GM12878 (cell line): Measurements from ENCODE around the gene ELL2. TPM values are rescaled to one million over a fixed set of nuclear protein-coding genes. Genes with fewer than 3 reads are reported as not detected.
A peak's percentile ranks its signal among the peaks of the same experiment; 100 is the strongest.

Experiments used
- ATAC-seq: fragments of 200-7000 bp; cut with Tn5 transposase; 3 replicates; pipeline ENCODE4 v1.9.1; 2020; ENCODE audit warnings: mild to moderate bottlenecking, moderate library complexity
- BruUV-seq: library from RNA; stranded (reverse); fragments of 400-500 nt; replicated peaks from 2 replicates; lab custom pipeline; 2021; lab: Mats Ljungman, UMichigan
- CTCF ChIA-PET: fragments of 300-600 bp; sonication (Branson Sonifier 250); formaldehyde crosslinking; extraction: SDS; loops from one replicate; lab custom pipeline; 2021; ENCODE audit warnings: inconsistent platforms; lab: Yijun Ruan, JAX
- POLR2A ChIA-PET: fragments of 350-600 bp; formaldehyde crosslinking; extraction: SDS; loops from one replicate; lab custom pipeline; 2021; ENCODE audit warnings: inconsistent platforms; lab: Charles Lee
- RAD21 ChIA-PET: fragments of 300-600 bp; sonication (Branson Sonifier 250); formaldehyde crosslinking; loops from one replicate; lab custom pipeline; 2023; ENCODE audit warnings: antibody characterized with exemption; ENCODE audit not compliant: unreplicated experiment; lab: Charles Lee
- SMC1A ChIA-PET: fragments of 300-600 bp; sonication (Branson Sonifier 250); formaldehyde crosslinking; loops from one replicate; lab custom pipeline; 2023; ENCODE audit not compliant: unreplicated experiment, uncharacterized antibody; lab: Charles Lee
- DNase-seq: peaks from one replicate; pipeline ENCODE4 v3.0.0-alpha.2; 2011; ENCODE audit warnings: low read depth, low spot score
- FAIRE-seq: peaks from 3 replicates; lab custom pipeline; 2011; peaks lifted over from hg19 to GRCh38; lab: Jason Lieb, UNC
- H2AFZ ChIP-seq: 2 replicates; pipeline ENCODE4 v1.6.0; 2011; ENCODE audit warnings: low read depth, low read length, control low read depth; ENCODE audit not compliant: control insufficient read depth
- H3K27ac ChIP-seq: 2 replicates; pipeline ENCODE4 v1.5.1; 2011; ENCODE audit warnings: control low read depth; ENCODE audit not compliant: control insufficient read depth, insufficient read depth
- H3K27me3 ChIP-seq, 2 experiments: replicated peaks in 1 of 2; 2 replicates each; pipeline versions ENCODE4 v1.6.0 to v1.6.1; 2011; ENCODE audit warnings: low read length in 1 of 2; ENCODE audit not compliant: control insufficient read depth in 2 of 2, insufficient read depth in 2 of 2
- H3K36me3 ChIP-seq, 2 experiments: 2 replicates each; pipeline ENCODE4 v1.5.1; 2011; ENCODE audit warnings: low read length in 1 of 2; ENCODE audit not compliant: control insufficient read depth in 2 of 2, insufficient read depth in 2 of 2
- H3K4me1 ChIP-seq: 2 replicates; pipeline ENCODE4 v1.6.1; 2011; ENCODE audit warnings: mild to moderate bottlenecking, low read length, moderate library complexity, mixed read lengths; ENCODE audit not compliant: control insufficient read depth, insufficient read depth
- H3K4me2 ChIP-seq: 2 replicates; pipeline ENCODE4 v1.6.0; 2011; ENCODE audit warnings: control low read depth; ENCODE audit not compliant: control insufficient read depth, insufficient read depth
- H3K4me3 ChIP-seq: fragments of 200-600 bp; sonication (generic); 2 replicates; pipeline ENCODE4 v1.5.1; 2016
- H3K79me2 ChIP-seq: 2 replicates; pipeline ENCODE4 v1.6.0; 2011; ENCODE audit warnings: low read length; ENCODE audit not compliant: control insufficient read depth, insufficient read depth
- H3K9ac ChIP-seq: 2 replicates; pipeline ENCODE4 v1.8.0; 2011; ENCODE audit warnings: low read length, control low read depth, mixed read lengths; ENCODE audit not compliant: control insufficient read depth, insufficient read depth
- H3K9me3 ChIP-seq: replicated peaks from 3 replicates; pipeline ENCODE4 v1.5.1; 2011; ENCODE audit warnings: mild to moderate bottlenecking, low read length; ENCODE audit not compliant: control insufficient read depth, insufficient read depth
- H4K20me1 ChIP-seq: 2 replicates; pipeline ENCODE4 v1.6.0; 2011; ENCODE audit not compliant: control insufficient read depth, insufficient read depth
- ASH2L ChIP-seq: fragments of 300-600, 200-600 bp; sonication (generic); IDR thresholded peaks from 2 replicates; pipeline ENCODE4 v1.6.1; 2017; ENCODE audit warnings: low read depth, mild to moderate bottlenecking, borderline replicate concordance
- MEF2A ChIP-seq: IDR thresholded peaks from 2 replicates; pipeline ENCODE4 v1.6.1; 2011; ENCODE audit warnings: low read depth, mild to moderate bottlenecking, low read length, moderate library complexity; ENCODE audit not compliant: insufficient read depth
- MYC ChIP-seq: IDR thresholded peaks from 2 replicates; pipeline ENCODE4 v1.6.1; 2011; ENCODE audit warnings: mild to moderate bottlenecking, low read length, moderate library complexity, inconsistent platforms; ENCODE audit not compliant: insufficient read depth, insufficient replicate concordance, insufficient read length, severe bottlenecking
- POU2F2 ChIP-seq: IDR thresholded peaks from 3 replicates; pipeline ENCODE4 v1.6.1; 2011; ENCODE audit warnings: low read depth, mild to moderate bottlenecking, low read length, borderline replicate concordance
- SMAD5 ChIP-seq: IDR thresholded peaks from 2 replicates; pipeline ENCODE4 v1.6.1; 2016; ENCODE audit warnings: antibody characterized with exemption, low read depth
- ZBTB11 ChIP-seq: fragments of 450-650 bp; formaldehyde crosslinking; IDR thresholded peaks from 2 replicates; pipeline ENCODE4 v1.5.0; 2022; ENCODE audit warnings: mild to moderate bottlenecking, missing genetic modification characterization
- ZNF24 ChIP-seq: fragments of 450-650 bp; IDR thresholded peaks from 2 replicates; pipeline ENCODE4 v1.6.1; 2017; ENCODE audit warnings: antibody characterized with exemption, mild to moderate bottlenecking
- ZNF592 ChIP-seq: fragments of 450-650 bp; IDR thresholded peaks from 2 replicates; pipeline ENCODE4 v1.6.1; 2017; ENCODE audit warnings: mild to moderate bottlenecking, moderate library complexity
- in situ Hi-C: fragments of 300-500 bp; cut with MboI; formaldehyde crosslinking; loops from 9 replicates; pipeline ENCODE4 v1.14.3; 2018; ENCODE audit warnings: mixed read lengths
- intact Hi-C: fragments of 100-400 bp; cut with micrococcal nuclease; formaldehyde crosslinking; loops from one replicate; pipeline ENCODE4 v1.14.2; 2022; ENCODE audit not compliant: unreplicated experiment
- polyA plus RNA-seq, 11 experiments: library from polyadenylated mRNA; depleted of rRNA in 4 of 11; unstranded in 6 of 11; stranded (reverse) in 5 of 11; fragments of >200 nt; fragmentation: Nextera tagmentation in 4 of 11; fragmentation: Illumina TruSeq in 1 of 11; extraction: Ambion mirVana in 4 of 11; extraction: Trizol in 1 of 11; gene quantifications; 1 replicate in 1 of 11; 2 replicates in 10 of 11; pipeline versions ENCODE4 v1.2.1 to v1.2.3, GENCODE V29; 2011 to 2016; ENCODE audit warnings: inconsistent platforms in 2 of 11, missing spikeins in 2 of 11, low read depth in 1 of 11
- total RNA-seq, 4 experiments: library from RNA; depleted of rRNA in 3 of 4; stranded (reverse); fragments of >200 nt in 3 of 4; fragmentation: Illumina TruSeq in 1 of 4; extraction: Trizol in 1 of 4; gene quantifications; 2 replicates each; pipeline versions ENCODE4 v1.2.1 to v1.2.3, GENCODE V29; 2013 to 2021

Gene ELL2
- total and polyA plus RNA-seq, 10 of the 15 experiments (the other 5 are each of a cell fraction or from before 2014, with no cell fraction given) = 24.2 to 91.4 (median 57.4) TPM

GRCh38 chr5:95956900-95957293, 4.8 kb downstream of the ELL2 start:
- peak overlapping the region; percentile 26; the same call in 1 of the 2 replicates for H3K27ac ChIP-seq
- no peaks in the 10 kb centered on the region for H3K27me3 ChIP-seq
- peaks cover 0 to 6% of the 10 kb centered on the region in 2 experiments; a peak in 1 of 4 replicates for H3K36me3 ChIP-seq
- in situ Hi-C loops = loop anchor here (5.0 kb wide), 1 partner anchor 95 kb away; no protein-coding TSS in a partner anchor
- peak overlapping the region; percentile 46; the same call in 1 of the 2 replicates for H3K4me3 ChIP-seq
- FAIRE-seq (no peak), ATAC-seq (no peak), DNase-seq (no peak)
- BruUV-seq = no TSS peak
- H4K20me1 ChIP-seq = no peaks in the 10 kb centered on the region
- H2AFZ ChIP-seq = no peak overlapping the region
- H3K9me3 ChIP-seq = no peaks in the 10 kb centered on the region; the same call in 2 of the 3 replicates
- RAD21 ChIA-PET = interaction anchor here (0.6 to 5.3 kb wide), 16 partner anchors 8 to 95 kb away, joined by 3 to 46 read pairs (median 12); no protein-coding TSS in a partner anchor
- H3K9ac ChIP-seq = no peak overlapping the region
- CTCF ChIA-PET = interaction anchor here (0.5 to 8.9 kb wide), 12 partner anchors 8 to 806 kb away, joined by 3 to 61 read pairs (median 6); no protein-coding TSS in a partner anchor
- peaks cover 94% of the 10 kb centered on the region for H3K79me2 ChIP-seq
- H3K4me1 ChIP-seq = 0 out of 2 replicates have a peak, but pooled peaks cover 3% of the 10 kb centered on the region
- TF ChIP-seq MEF2A = no peak
- TF ChIP-seq SMAD5 = no peak
- TF ChIP-seq MYC = no peak
- no peak for TF ChIP-seq ZBTB11 (CRISPR knock-in tag)
- no peak for TF ChIP-seq ZNF24
- TF ChIP-seq ZNF592 = no peak
- no peak for TF ChIP-seq ASH2L
- no peak for TF ChIP-seq POU2F2
- SMC1A ChIA-PET = interaction anchor here (1.3 to 7.1 kb wide), 17 partner anchors 8 to 380 kb away, joined by 3 to 71 read pairs (median 27); no protein-coding TSS in a partner anchor
- POLR2A ChIA-PET = interaction anchor here (1.4 to 4.1 kb wide), 6 partner anchors 13 to 87 kb away, joined by 3 to 20 read pairs (median 12); no protein-coding TSS in a partner anchor
- peak overlapping the region; percentile 54 for H3K4me2 ChIP-seq
- intact Hi-C loops = loop anchor here (10.0 kb wide), 1 partner anchor 312 kb away; the partner anchor contains the start of gene RFESD
